ENCODE measurements around the gene TCERG1L. TPM values are rescaled to one million over a fixed set of nuclear protein-coding genes. Genes with fewer than 3 reads are reported as not detected.

The TCERG1L gene
- total and polyA plus RNA-seq, 9 of the 15 experiments (the other 6 are each of a cell fraction or from before 2014, with no cell fraction given): not detected

DNA sequence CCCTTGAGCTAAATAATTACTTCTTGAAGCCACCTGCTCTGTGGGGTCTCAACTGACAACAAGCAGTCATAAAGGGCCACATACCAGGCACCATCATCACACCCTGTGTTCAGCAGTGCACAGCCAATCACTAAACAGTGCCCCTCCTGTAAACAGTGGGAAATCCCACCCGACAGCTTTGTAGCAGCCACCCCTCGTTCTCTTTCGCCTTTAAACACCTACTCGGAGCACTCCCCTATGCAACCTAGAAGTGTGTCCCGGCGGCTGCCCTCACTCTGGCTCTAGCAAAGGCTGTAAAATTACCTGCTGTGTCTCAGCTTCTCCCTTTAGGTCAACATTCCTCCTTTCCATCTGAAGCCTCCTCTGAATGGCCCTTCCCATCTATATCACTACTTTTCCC is 111.9 kb downstream of the TCERG1L start (continued):
- TF ChIP-seq ETS2 (tag; IDR thresholded peaks at IDR 0.05; ENCODE audit: borderline replicate concordance, poor library complexity, severe bottlenecking): no peak
- TF ChIP-seq SMARCA4 (IDR thresholded peaks at IDR 0.05): no peak
- no peak for TF ChIP-seq ZNF766 (CRISPR knock-in tag; conservative IDR thresholded peaks at IDR 0.05)
- TF ChIP-seq, protein P1, sequence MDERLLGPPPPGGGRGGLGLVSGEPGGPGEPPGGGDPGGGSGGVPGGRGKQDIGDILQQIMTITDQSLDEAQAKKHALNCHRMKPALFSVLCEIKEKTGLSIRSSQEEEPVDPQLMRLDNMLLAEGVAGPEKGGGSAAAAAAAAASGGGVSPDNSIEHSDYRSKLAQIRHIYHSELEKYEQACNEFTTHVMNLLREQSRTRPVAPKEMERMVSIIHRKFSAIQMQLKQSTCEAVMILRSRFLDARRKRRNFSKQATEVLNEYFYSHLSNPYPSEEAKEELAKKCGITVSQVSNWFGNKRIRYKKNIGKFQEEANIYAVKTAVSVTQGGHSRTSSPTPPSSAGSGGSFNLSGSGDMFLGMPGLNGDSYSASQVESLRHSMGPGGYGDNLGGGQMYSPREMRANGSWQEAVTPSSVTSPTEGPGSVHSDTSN (CRISPR knock-in tag; IDR thresholded peaks at IDR 0.05; ENCODE audit: low read depth): no peak
- TF ChIP-seq, protein P1 (tag; conservative IDR thresholded peaks at IDR 0.05; ENCODE audit: low read depth): no peak
- no peak for TF ChIP-seq ZNF408 (CRISPR knock-in tag; IDR thresholded peaks at IDR 0.05; ENCODE audit: low read depth)
- no peak for TF ChIP-seq EGR1 (conservative IDR thresholded peaks at IDR 0.05)
- TF ChIP-seq BMI1 (IDR thresholded peaks at IDR 0.05; ENCODE audit: low read length): no peak

DNA sequence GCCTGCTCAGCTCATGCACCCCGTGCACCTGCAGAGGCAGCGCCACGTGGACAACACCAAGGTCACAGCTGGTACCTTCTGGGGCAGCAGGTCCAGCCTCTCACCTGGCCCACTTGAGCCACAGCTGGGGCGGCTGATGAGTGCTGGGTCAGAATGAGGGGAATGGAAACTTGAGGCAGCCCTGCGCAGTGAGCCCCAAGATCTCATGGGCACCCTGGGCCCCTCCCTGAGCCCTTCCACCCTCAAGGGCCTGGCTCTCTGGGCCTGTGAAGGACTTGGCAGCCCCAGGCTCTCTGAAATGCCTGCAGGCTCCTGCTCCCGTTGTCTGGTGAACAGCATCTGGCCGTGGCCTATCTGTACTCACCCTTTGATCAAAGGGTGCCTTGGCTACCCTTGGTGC is 112.7 kb downstream of the TCERG1L start:
- no peak for DNase-seq (ENCODE audit: extremely low read depth in 1 of 4, low spot score in 3 of 4)
- Histone ChIP-seq H3K9ac (ENCODE audit: insufficient read depth in 1 of 2, low read depth in 2 of 2, low read length in 2 of 2) (no peak overlapping the region), H4K20me1 (replicated peaks; ENCODE audit: control insufficient read depth, insufficient read depth, low read length) (no peaks in the 10 kb centered on the region), H3K4me3 (no peak overlapping the region), H2AFZ (ENCODE audit: low read depth, low read length) (no peak overlapping the region), H3K9me3 (replicated peaks; ENCODE audit: control insufficient read depth, insufficient read depth, low read depth, low read length) (no peaks in the 10 kb centered on the region), H3K9me1 (ENCODE audit: control insufficient read depth, insufficient read depth, low read length) (no peaks in the 10 kb centered on the region), H3K36me3 (ENCODE audit: control insufficient read depth, insufficient read depth, low read length) (no peaks in the 10 kb centered on the region), H3K79me2 (ENCODE audit: control insufficient read depth, insufficient read depth, low read length) (no peaks in the 10 kb centered on the region), H3K4me1 (replicated peaks in 1 of 2; ENCODE audit: control insufficient read depth in 2 of 2, insufficient read depth in 2 of 2, low read length in 2 of 2) (no peaks in the 10 kb centered on the region), H3K27me3 (ENCODE audit: control insufficient read depth in 2 of 2, insufficient read depth in 2 of 2, low read length in 2 of 2) (peaks cover 0 to 8% of the 10 kb centered on the region in 2 experiments; a peak in 1 of 5 replicates), H3K4me2 (ENCODE audit: insufficient read depth, low read length) (no peak overlapping the region), H3K27ac (ENCODE audit: extremely low read depth, low read depth, low read length) (no peak overlapping the region)
- 4% methylated on average over 5 of the region's 7 CpGs for WGBS (ENCODE audit: insufficient coverage, low coverage, missing lambda C conversion rate)
- ATAC-seq: no peak
- POLR2A ChIA-PET: interaction anchor here (0.6 kb wide), 1 partner anchor 573 kb away, joined by 3 read pairs; no protein-coding TSS in a partner anchor
- BruUV-seq (replicated peaks): no TSS peak
- in situ Hi-C loops (cut with MboI): no loop called here
- FAIRE-seq: no peak
- CTCF ChIA-PET (ENCODE audit: low intra/inter-chr PET ratio): no interaction called here
- intact Hi-C loops (cut with micrococcal nuclease): no loop called here
- TF ChIP-seq FOXM1 (IDR thresholded peaks at IDR 0.05; ENCODE audit: low read depth) (no peak), FOXM1 (CRISPR knock-in tag; IDR thresholded peaks at IDR 0.05; ENCODE audit: low read depth) (no peak)
